MG63 (cell line): ENCODE measurements around the gene MEX3A. TPM values are rescaled to one million over a fixed set of nuclear protein-coding genes. Genes with fewer than 3 reads are reported as not detected.

Experiments used
- DNase-seq: peaks from one replicate; pipeline ENCODE4 v3.0.0-alpha.2; 2020
- H3K27me3 ChIP-seq: fragments of 250-450 bp; sonication (Bioruptor Pico); 2 replicates; pipeline ENCODE4 v1.5.1; 2020; ENCODE audit warnings: mild to moderate bottlenecking, moderate library complexity
- H3K36me3 ChIP-seq: fragments of 250-450 bp; sonication (Bioruptor Pico); 2 replicates; pipeline ENCODE4 v1.5.1; 2020; ENCODE audit warnings: mild to moderate bottlenecking, moderate library complexity
- H3K4me3 ChIP-seq: fragments of 250-450 bp; sonication (Bioruptor Pico); 2 replicates; pipeline ENCODE4 v1.5.1; 2020; ENCODE audit warnings: mild to moderate bottlenecking, moderate library complexity
- H3K9me3 ChIP-seq: fragments of 250-450 bp; sonication (Bioruptor Pico); 2 replicates; pipeline ENCODE4 v1.5.1; 2020; ENCODE audit warnings: mild to moderate bottlenecking, moderate library complexity
- total RNA-seq: library from RNA; depleted of rRNA; stranded (reverse); fragments of >200 nt; shearing (Covaris generic); gene quantifications from 2 replicates; pipeline ENCODE4 v1.2.3, GENCODE V29; 2014; ENCODE audit warnings: low replicate concordance; rRNA removed

The MEX3A gene
- total RNA-seq, 1 experiment from 2014 or later = 2.7 TPM

- Histone ChIP-seq H3K4me3 (no peak overlapping the region), H3K36me3 (no peaks in the 10 kb centered on the region), H3K9me3 (no peaks in the 10 kb centered on the region), H3K27me3 (no peaks in the 10 kb centered on the region)
- DNase-seq = peak; percentile 43
These were observed 56.4 kb downstream of the MEX3A start for GRCh38 chr1:156025876-156026275.

- H3K27me3 ChIP-seq = no peaks in the 10 kb centered on the region
- H3K4me3 ChIP-seq = no peak overlapping the region
- no peak for DNase-seq
- no peaks in the 10 kb centered on the region for H3K9me3 ChIP-seq
- peaks cover 2% of the 10 kb centered on the region for H3K36me3 ChIP-seq
These were observed 57.5 kb downstream of the MEX3A start for GRCh38 chr1:156024801-156025200.

Other genes starting within 250 kb of the MEX3A start
- 11.6 and 15.6 TPM in 2 replicates for gene GON4L, start 225.3 kb downstream of the MEX3A start, total RNA-seq
- gene SYT11, start 222.9 kb downstream of the MEX3A start, total RNA-seq = 47.9 and 48.6 TPM in 2 replicates
- gene RIT1, start 171.1 kb downstream of the MEX3A start, total RNA-seq = 43.4 and 54.6 TPM in 2 replicates
- gene KHDC4, start 148.1 kb downstream of the MEX3A start, total RNA-seq = 26.0 and 32.1 TPM in 2 replicates
- gene RXFP4, start 140.8 kb downstream of the MEX3A start, total RNA-seq = not detected in 2 replicates
- 38.7 and 70.6 TPM in 2 replicates for gene ARHGEF2, start 103.9 kb downstream of the MEX3A start, total RNA-seq
- gene SSR2, start 61.5 kb downstream of the MEX3A start, total RNA-seq = 243 and 387 TPM in 2 replicates
- gene UBQLN4, start 28.7 kb downstream of the MEX3A start, total RNA-seq = 29.3 and 40.3 TPM in 2 replicates
- 5.8 and 16.9 TPM in 2 replicates for gene LAMTOR2, start 27.7 kb downstream of the MEX3A start, total RNA-seq
- not detected in 2 replicates for gene RAB25, start 21.3 kb downstream of the MEX3A start, total RNA-seq
- 1,337 and 1,568 TPM in 2 replicates for gene LMNA, start 32.2 kb upstream of the MEX3A start, total RNA-seq
- 0.49 TPM in 1 of 2 replicates, not detected in the other for gene SEMA4A, start 71.1 kb upstream of the MEX3A start, total RNA-seq
- gene SLC25A44, start 111.6 kb upstream of the MEX3A start, total RNA-seq = 12.7 and 13.1 TPM in 2 replicates
- gene PMF1, start 130.5 kb upstream of the MEX3A start, total RNA-seq = 161 and 219 TPM in 2 replicates
- 2.3 TPM in 1 of 2 replicates, not detected in the other for gene BGLAP, start 159.7 kb upstream of the MEX3A start, total RNA-seq
- 0.59 TPM in 1 of 2 replicates, not detected in the other for gene PAQR6, start 165.6 kb upstream of the MEX3A start, total RNA-seq
- 75.7 and 99.5 TPM in 2 replicates for gene SMG5, start 200.4 kb upstream of the MEX3A start, total RNA-seq
- 2.4 and 5.8 TPM in 2 replicates for gene TMEM79, start 201.9 kb upstream of the MEX3A start, total RNA-seq
- gene GLMP, start 213.2 kb upstream of the MEX3A start, total RNA-seq = 2.9 and 8.7 TPM in 2 replicates
- not detected in 2 replicates for gene VHLL, start 216.8 kb upstream of the MEX3A start, total RNA-seq